ENCODE data around the gene P4HB.
A peak's percentile ranks its signal among the peaks of the same experiment; 100 is the strongest.

Gene P4HB

DNA sequence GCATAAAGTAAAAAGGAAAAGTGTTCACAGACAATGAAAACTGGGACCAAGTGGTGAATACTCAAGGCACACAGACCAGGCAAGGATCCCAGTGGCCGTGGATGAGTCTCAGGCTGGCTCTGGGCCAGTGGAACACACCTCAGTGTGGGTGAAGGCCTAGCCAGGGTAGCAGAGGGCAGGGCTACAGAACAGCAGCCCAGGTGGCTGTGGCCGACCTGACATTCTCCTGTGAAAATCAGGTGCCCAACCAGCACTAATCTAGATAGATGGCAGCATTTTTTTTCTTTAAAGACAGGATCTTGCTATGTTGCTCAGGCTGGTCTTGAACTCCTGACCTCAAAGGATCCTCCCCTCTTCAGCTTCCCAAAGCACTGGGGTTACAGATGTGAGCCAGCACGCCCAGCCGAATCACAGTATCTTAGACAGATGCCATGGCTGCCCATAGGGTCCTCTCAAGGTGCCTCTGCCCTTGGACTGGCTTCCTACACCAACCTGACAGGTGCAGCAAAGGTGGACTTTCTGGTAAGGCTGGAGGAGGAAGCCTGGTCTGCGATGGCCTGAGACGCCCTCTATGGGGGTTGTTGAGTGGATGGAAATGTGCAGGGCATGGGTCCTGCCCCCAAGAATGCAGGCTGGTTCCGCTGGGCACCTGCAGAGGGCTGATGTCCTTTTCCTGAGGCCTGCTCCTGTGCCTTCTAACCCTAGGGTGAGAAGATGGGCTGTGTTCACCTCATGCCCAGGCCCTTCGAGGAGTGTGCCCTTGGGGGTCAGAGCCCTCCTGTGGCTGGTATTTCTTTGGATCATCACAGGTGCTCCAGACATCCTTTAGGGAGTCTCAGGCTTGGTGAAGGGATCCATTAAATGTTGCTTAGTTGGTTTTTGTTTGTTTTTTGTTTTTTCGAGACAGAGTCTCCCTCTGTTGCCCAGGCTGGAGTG is 3.8 kb upstream of the P4HB start:
- H3K18ac ChIP-seq (ENCODE audit: low read length) = no peak overlapping the region
- H3K4me1 ChIP-seq (ENCODE audit: control insufficient read depth, low read depth, low read length) = no peaks in the 10 kb centered on the region
- no peak overlapping the region for H3K23ac ChIP-seq (ENCODE audit: low read length)
- no peak overlapping the region for H3K9ac ChIP-seq (ENCODE audit: low read length)
- H2BK15ac ChIP-seq (replicated peaks; ENCODE audit: low read depth) = no peak overlapping the region
- no peak overlapping the region for H2BK5ac ChIP-seq (ENCODE audit: low read length)
- peak; percentile 52 for DNase-seq
- H2BK120ac ChIP-seq (ENCODE audit: low read depth, low read length) = no peak overlapping the region
- H3K4ac ChIP-seq (ENCODE audit: low read depth, low read length) = no peak overlapping the region
- no peak overlapping the region for H3K56ac ChIP-seq (ENCODE audit: low read length)
- no peak overlapping the region for H3K27ac ChIP-seq (ENCODE audit: low read depth, low read length)
- H3K27me3 ChIP-seq (ENCODE audit: insufficient read depth, low read length, poor library complexity) = no peaks in the 10 kb centered on the region
- no CpG with 5 or more reads among the region's 9 CpGs for WGBS (ENCODE audit: extremely low coverage, insufficient coverage, low lambda C conversion rate)
- H4K8ac ChIP-seq (ENCODE audit: low read depth, low read length) = no peak overlapping the region
- no peak overlapping the region for H4K5ac ChIP-seq (ENCODE audit: low read length)
- H3K4me3 ChIP-seq (ENCODE audit: low read length) = no peak overlapping the region
- no peak overlapping the region for H2AK5ac ChIP-seq (ENCODE audit: low read length)
- H3K36me3 ChIP-seq (ENCODE audit: control insufficient read depth, insufficient read depth, low read length) = peaks cover 2% of the 10 kb centered on the region
- H3K79me2 ChIP-seq (ENCODE audit: control insufficient read depth, insufficient read depth, low read length) = peaks cover 18% of the 10 kb centered on the region
- no peak overlapping the region for H3K4me2 ChIP-seq (ENCODE audit: low read length)
- H3K79me1 ChIP-seq (ENCODE audit: low read length) = peaks cover 14% of the 10 kb centered on the region

DNA sequence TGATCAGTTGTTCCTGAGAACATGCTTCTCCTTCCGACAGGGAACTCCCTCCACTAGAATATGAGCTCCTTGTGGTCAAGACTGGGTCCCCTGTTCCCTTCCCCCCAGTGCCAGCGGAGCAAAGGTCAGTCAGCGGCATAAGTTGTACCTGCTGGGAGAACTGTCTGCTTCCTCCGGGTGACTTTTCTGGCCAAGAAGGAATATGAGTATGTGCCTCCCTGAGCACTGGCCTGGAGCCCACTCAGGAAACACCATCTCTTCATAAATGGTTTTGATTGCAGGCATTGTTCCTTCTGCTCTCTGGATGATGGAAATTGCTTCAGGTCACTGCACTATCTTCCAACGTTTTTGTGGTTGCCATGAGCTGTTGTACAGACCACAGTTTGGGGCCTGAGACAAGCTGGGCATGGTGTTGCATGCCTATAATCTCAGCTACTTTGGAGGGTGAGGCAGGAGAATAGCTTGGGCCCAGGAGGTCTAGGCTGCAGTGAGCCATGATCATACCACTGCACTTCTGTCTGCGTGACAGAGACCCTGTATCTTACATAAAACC is 2.9 kb upstream of the P4HB start:
- H2AK5ac ChIP-seq (ENCODE audit: low read length) = no peak overlapping the region
- no peak overlapping the region for H3K18ac ChIP-seq (ENCODE audit: low read length)
- no peak for DNase-seq
- H2BK15ac ChIP-seq (replicated peaks; ENCODE audit: low read depth) = no peak overlapping the region
- H3K4me3 ChIP-seq (ENCODE audit: low read length) = no peak overlapping the region
- H2BK5ac ChIP-seq (ENCODE audit: low read length) = no peak overlapping the region
- no peak overlapping the region for H2BK120ac ChIP-seq (ENCODE audit: low read depth, low read length)
- peaks cover 20% of the 10 kb centered on the region for H3K79me1 ChIP-seq (ENCODE audit: low read length)
- no peak overlapping the region for H3K4ac ChIP-seq (ENCODE audit: low read depth, low read length)
- H4K5ac ChIP-seq (ENCODE audit: low read length) = no peak overlapping the region
- H3K23ac ChIP-seq (ENCODE audit: low read length) = no peak overlapping the region
- H3K79me2 ChIP-seq (ENCODE audit: control insufficient read depth, insufficient read depth, low read length) = peaks cover 27% of the 10 kb centered on the region
- peaks cover 2% of the 10 kb centered on the region for H3K4me1 ChIP-seq (ENCODE audit: control insufficient read depth, low read depth, low read length)
- no peak overlapping the region for H3K4me2 ChIP-seq (ENCODE audit: low read length)
- no peaks in the 10 kb centered on the region for H3K27me3 ChIP-seq (ENCODE audit: insufficient read depth, low read length, poor library complexity)
- no peak overlapping the region for H3K9ac ChIP-seq (ENCODE audit: low read length)
- H3K56ac ChIP-seq (ENCODE audit: low read length) = no peak overlapping the region
- H3K36me3 ChIP-seq (ENCODE audit: control insufficient read depth, insufficient read depth, low read length) = peaks cover 2% of the 10 kb centered on the region
- WGBS (ENCODE audit: extremely low coverage, insufficient coverage, low lambda C conversion rate) = no CpG with 5 or more reads among the region's 6 CpGs
- no peak overlapping the region for H4K8ac ChIP-seq (ENCODE audit: low read depth, low read length)
- no peak overlapping the region for H3K27ac ChIP-seq (ENCODE audit: low read depth, low read length)

- H3K4me2 ChIP-seq (ENCODE audit: low read length) = peak overlapping the region; percentile 39
- no peak overlapping the region for H2BK120ac ChIP-seq (ENCODE audit: low read depth, low read length)
- peaks cover 26% of the 10 kb centered on the region for H3K79me1 ChIP-seq (ENCODE audit: low read length)
- peak overlapping the region; percentile 72 for H2AK5ac ChIP-seq (ENCODE audit: low read length)
- H3K36me3 ChIP-seq (ENCODE audit: control insufficient read depth, insufficient read depth, low read length) = peaks cover 6% of the 10 kb centered on the region
- no peak overlapping the region for H2BK15ac ChIP-seq (replicated peaks; ENCODE audit: low read depth)
- DNase-seq = peak; percentile 100
- H4K5ac ChIP-seq (ENCODE audit: low read length) = peak overlapping the region; percentile 71
- no peaks in the 10 kb centered on the region for H3K27me3 ChIP-seq (ENCODE audit: insufficient read depth, low read length, poor library complexity)
- H3K4ac ChIP-seq (ENCODE audit: low read depth, low read length) = peak overlapping the region; percentile 90
- no peak overlapping the region for H3K23ac ChIP-seq (ENCODE audit: low read length)
- peak overlapping the region; percentile 97 for H3K9ac ChIP-seq (ENCODE audit: low read length)
- H3K18ac ChIP-seq (ENCODE audit: low read length) = peak overlapping the region; percentile 34
- H3K56ac ChIP-seq (ENCODE audit: low read length) = peak overlapping the region; percentile 100
- peak overlapping the region; percentile 81 for H2BK5ac ChIP-seq (ENCODE audit: low read length)
- no CpG with 5 or more reads among the region's 74 CpGs for WGBS (ENCODE audit: extremely low coverage, insufficient coverage, low lambda C conversion rate)
- H3K27ac ChIP-seq (ENCODE audit: low read depth, low read length) = peak overlapping the region; percentile 55
- peak overlapping the region; percentile 94 for H3K4me3 ChIP-seq (ENCODE audit: low read length)
- no peak overlapping the region for H4K8ac ChIP-seq (ENCODE audit: low read depth, low read length)
- peaks cover 2% of the 10 kb centered on the region for H3K4me1 ChIP-seq (ENCODE audit: control insufficient read depth, low read depth, low read length)
- peaks cover 35% of the 10 kb centered on the region for H3K79me2 ChIP-seq (ENCODE audit: control insufficient read depth, insufficient read depth, low read length)
Observed at GRCh38 chr17:81860756-81861568, 627 bp upstream of the P4HB start.

DNA sequence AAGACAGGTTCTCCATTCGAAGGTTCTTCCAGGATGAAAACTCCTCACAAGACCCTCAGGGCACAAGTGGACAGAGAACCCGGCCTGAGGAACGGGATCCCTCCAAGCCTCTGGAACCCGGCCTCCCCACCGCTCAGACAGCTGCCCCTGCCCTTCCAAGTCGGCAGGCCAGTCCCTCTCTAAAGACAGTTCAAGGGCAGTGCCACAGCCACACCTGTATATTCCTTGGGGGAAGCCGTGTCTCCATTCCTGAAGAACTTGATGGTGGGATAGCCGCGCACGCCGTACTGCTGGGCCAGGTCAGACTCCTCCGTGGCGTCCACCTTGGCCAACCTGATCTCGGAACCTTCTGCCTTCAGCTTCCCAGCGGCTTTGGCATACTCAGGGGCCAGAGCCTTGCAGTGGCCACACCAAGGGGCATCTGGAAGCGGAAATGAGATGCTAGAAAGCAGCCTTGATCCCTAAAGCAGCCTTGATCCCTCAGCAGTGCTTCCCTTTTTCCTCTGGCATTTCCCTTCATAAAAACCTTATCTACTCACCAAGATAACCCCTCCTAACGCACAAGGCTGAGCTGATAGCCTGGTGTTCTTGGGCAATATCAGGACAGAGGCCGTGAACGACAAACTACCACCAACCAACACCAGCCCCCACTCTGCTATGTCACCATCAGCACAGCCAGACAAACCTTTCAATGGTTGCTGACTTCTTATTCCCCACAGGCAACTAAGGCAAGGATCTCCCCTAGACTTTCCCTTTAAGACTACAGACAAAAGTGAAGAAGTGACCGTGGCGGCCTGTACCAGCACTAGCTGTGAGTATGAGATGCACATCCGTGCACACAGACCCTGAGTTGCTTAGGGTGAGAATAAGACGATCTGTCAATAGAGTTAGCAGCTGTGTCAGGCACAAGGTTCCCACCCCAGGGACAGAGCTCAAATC is 1.1 kb downstream of the P4HB start:
- Histone ChIP-seq H2BK5ac (ENCODE audit: low read length) (no peak overlapping the region), H4K5ac (ENCODE audit: low read length) (no peak overlapping the region), H2BK15ac (replicated peaks; ENCODE audit: low read depth) (no peak overlapping the region), H4K8ac (ENCODE audit: low read depth, low read length) (no peak overlapping the region), H3K79me2 (ENCODE audit: control insufficient read depth, insufficient read depth, low read length) (peaks cover 35% of the 10 kb centered on the region), H3K36me3 (ENCODE audit: control insufficient read depth, insufficient read depth, low read length) (peaks cover 10% of the 10 kb centered on the region), H3K4me2 (ENCODE audit: low read length) (peak overlapping the region; percentile 49), H3K27me3 (ENCODE audit: insufficient read depth, low read length, poor library complexity) (no peaks in the 10 kb centered on the region), H3K4me1 (ENCODE audit: control insufficient read depth, low read depth, low read length) (peaks cover 2% of the 10 kb centered on the region), H3K4ac (ENCODE audit: low read depth, low read length) (peak overlapping the region; percentile 1), H3K56ac (ENCODE audit: low read length) (peak overlapping the region; percentile 93), H3K18ac (ENCODE audit: low read length) (peak overlapping the region; percentile 92), H3K79me1 (ENCODE audit: low read length) (peaks cover 26% of the 10 kb centered on the region), H2AK5ac (ENCODE audit: low read length) (peak overlapping the region; percentile 3), H2BK120ac (ENCODE audit: low read depth, low read length) (no peak overlapping the region), H3K23ac (ENCODE audit: low read length) (no peak overlapping the region), H3K4me3 (ENCODE audit: low read length) (peak overlapping the region; percentile 89), H3K27ac (ENCODE audit: low read depth, low read length) (peak overlapping the region; percentile 14), H3K9ac (ENCODE audit: low read length) (peak overlapping the region; percentile 90)
- no peak for DNase-seq
- no CpG with 5 or more reads among the region's 23 CpGs for WGBS (ENCODE audit: extremely low coverage, insufficient coverage, low lambda C conversion rate)

All from mesendoderm (in vitro differentiated cells).